GM18907 (cell line): Measurements from ENCODE around the gene ARHGAP4.

Experiments
- ATAC-seq: cut with Tn5 transposase; IDR thresholded peaks from one replicate; pipeline ENCODE4 v1.9.1; 2021; ENCODE audit warnings: mild to moderate bottlenecking, moderate library complexity; ENCODE audit not compliant: unreplicated experiment

The ARHGAP4 gene

GRCh38 chrX:153870288-153870690, 55.8 kb downstream of the ARHGAP4 start:
- no peak for ATAC-seq

GRCh38 chrX:153869473-153870287, 56.4 kb downstream of the ARHGAP4 start:
- ATAC-seq = no peak

GRCh38 chrX:153868576-153869472, 57.2 kb downstream of the ARHGAP4 start:
- ATAC-seq = no peak

- no peak for ATAC-seq
Observed at GRCh38 chrX:153867671-153868070, 58.4 kb downstream of the ARHGAP4 start.

GRCh38 chrX:153867139-153867538, 58.9 kb downstream of the ARHGAP4 start:
- no peak for ATAC-seq

GRCh38 chrX:153866302-153867019, 59.6 kb downstream of the ARHGAP4 start:
- ATAC-seq = no peak

GRCh38 chrX:153865685-153866084, 60.4 kb downstream of the ARHGAP4 start:
- no peak for ATAC-seq

- ATAC-seq = no peak
Observed at GRCh38 chrX:153865321-153865580, 60.8 kb downstream of the ARHGAP4 start.

GRCh38 chrX:153864561-153865320, 61.3 kb downstream of the ARHGAP4 start:
- no peak for ATAC-seq

GRCh38 chrX:153864101-153864500, 62.0 kb downstream of the ARHGAP4 start:
- ATAC-seq = no peak

GRCh38 chrX:153863251-153863991, 62.6 kb downstream of the ARHGAP4 start:
- ATAC-seq = no peak

GRCh38 chrX:153862369-153863250, 63.5 kb downstream of the ARHGAP4 start:
- no peak for ATAC-seq

GRCh38 chrX:153861733-153862310, 64.2 kb downstream of the ARHGAP4 start:
- ATAC-seq = no peak

GRCh38 chrX:153861151-153861550, 64.9 kb downstream of the ARHGAP4 start:
- ATAC-seq = no peak
